IMR-90 (cell line): Measurements from ENCODE around the gene PIK3R5. TPM values are rescaled to one million over a fixed set of nuclear protein-coding genes. Genes with fewer than 3 reads are reported as not detected.

Experiments used
- ATAC-seq: fragments of 200-7000 bp; cut with Tn5 transposase; 2 replicates; pipeline ENCODE4 v1.9.1; 2020; ENCODE audit warnings: low read depth, mild to moderate bottlenecking, moderate library complexity
- BruUV-seq: library from RNA; stranded (reverse); fragments of 400-500 nt; replicated peaks from 2 replicates; lab custom pipeline; 2021; lab: Mats Ljungman, UMichigan
- CTCF ChIA-PET: fragments of 300-600 bp; formaldehyde crosslinking; extraction: SDS; loops from one replicate; lab custom pipeline; 2021; ENCODE audit warnings: antibody characterized with exemption; lab: Yijun Ruan, JAX
- POLR2A ChIA-PET: fragments of 300-600 bp; sonication (Branson Sonifier 250); formaldehyde crosslinking; loops from one replicate; lab custom pipeline; 2022; ENCODE audit warnings: antibody characterized with exemption; ENCODE audit not compliant: unreplicated experiment; lab: Charles Lee
- DNase-seq: peaks from one replicate; pipeline ENCODE4 v3.0.0; 2013
- H2AFZ ChIP-seq: replicated peaks from 2 replicates; pipeline ENCODE3; 2013; ENCODE audit warnings: low read length, mild to moderate bottlenecking; ENCODE audit not compliant: poor library complexity
- H2AK5ac ChIP-seq: 2 replicates; pipeline ENCODE4 v1.6.1; 2013; ENCODE audit warnings: low read depth, low read length, inconsistent platforms
- H2AK9ac ChIP-seq: replicated peaks from 2 replicates; pipeline ENCODE3; 2013; ENCODE audit warnings: mild to moderate bottlenecking, low read depth, low read length, moderate library complexity; ENCODE audit not compliant: poor library complexity
- H2BK120ac ChIP-seq: 2 replicates; pipeline ENCODE4 v1.6.1; 2013; ENCODE audit warnings: low read depth, low read length, inconsistent platforms
- H2BK15ac ChIP-seq: 3 replicates; pipeline ENCODE4 v1.6.1; 2013; ENCODE audit warnings: low read depth, low read length, inconsistent platforms
- H2BK20ac ChIP-seq: 2 replicates; pipeline ENCODE4 v1.6.1; 2013; ENCODE audit warnings: low read depth, mild to moderate bottlenecking, inconsistent platforms, low read length, moderate library complexity
- H2BK5ac ChIP-seq: 2 replicates; pipeline ENCODE4 v1.6.1; 2013; ENCODE audit warnings: mild to moderate bottlenecking, low read depth, low read length, inconsistent platforms; ENCODE audit not compliant: poor library complexity, severe bottlenecking
- H3K14ac ChIP-seq: replicated peaks from 2 replicates; pipeline ENCODE4 v1.6.1; 2013; ENCODE audit warnings: low read depth, low read length, inconsistent platforms
- H3K18ac ChIP-seq: 2 replicates; pipeline ENCODE4 v1.6.1; 2013; ENCODE audit warnings: low read depth, low read length, control low read depth
- H3K23ac ChIP-seq: 2 replicates; pipeline ENCODE4 v1.6.1; 2013; ENCODE audit warnings: low read depth, low read length, inconsistent platforms
- H3K27ac ChIP-seq: 2 replicates; pipeline ENCODE4 v1.5.1; 2013; ENCODE audit warnings: mild to moderate bottlenecking, control low read depth, low read length; ENCODE audit not compliant: insufficient read depth
- H3K27me3 ChIP-seq: 2 replicates; pipeline ENCODE4 v1.6.1; 2013; ENCODE audit warnings: low read length; ENCODE audit not compliant: control insufficient read depth, insufficient read depth
- H3K36me3 ChIP-seq: 2 replicates; pipeline ENCODE4 v1.6.1; 2013; ENCODE audit warnings: low read length, mixed read lengths; ENCODE audit not compliant: control insufficient read depth, insufficient read depth
- H3K4ac ChIP-seq: 2 replicates; pipeline ENCODE4 v1.6.1; 2013; ENCODE audit warnings: low read depth, low read length, inconsistent platforms
- H3K4me1 ChIP-seq: 2 replicates; pipeline ENCODE4 v1.6.1; 2013; ENCODE audit warnings: low read length, mixed read lengths; ENCODE audit not compliant: control insufficient read depth, insufficient read depth
- H3K4me2 ChIP-seq: 2 replicates; pipeline ENCODE4 v1.6.1; 2013; ENCODE audit warnings: low read depth, mild to moderate bottlenecking, control low read depth, low read length, moderate library complexity
- H3K4me3 ChIP-seq: 2 replicates; pipeline ENCODE4 v1.5.1; 2013; ENCODE audit warnings: low read depth, mild to moderate bottlenecking, control low read depth, low read length, moderate library complexity; ENCODE audit not compliant: insufficient read depth
- H3K56ac ChIP-seq: 2 replicates; pipeline ENCODE4 v1.6.1; 2013; ENCODE audit warnings: low read length, inconsistent platforms; ENCODE audit not compliant: insufficient read depth; ENCODE audit errors: extremely low read depth
- H3K79me1 ChIP-seq, 2 experiments: 2 replicates each; pipeline ENCODE4 v1.6.1; 2013; ENCODE audit warnings: low read length in 2 of 2, inconsistent platforms in 1 of 2, low read depth in 1 of 2
- H3K9ac ChIP-seq: 2 replicates; pipeline ENCODE4 v1.6.1; 2013; ENCODE audit warnings: low read depth, low read length, control low read depth
- H3K9me1 ChIP-seq: 2 replicates; pipeline ENCODE4 v1.6.1; 2013; ENCODE audit warnings: low read length, inconsistent platforms; ENCODE audit not compliant: insufficient read depth
- H3K9me3 ChIP-seq: 2 replicates; pipeline ENCODE4 v1.6.1; 2013; ENCODE audit warnings: low read length; ENCODE audit not compliant: control insufficient read depth, insufficient read depth
- H4K20me1 ChIP-seq: 2 replicates; pipeline ENCODE4 v1.6.1; 2013; ENCODE audit warnings: low read length, inconsistent platforms; ENCODE audit not compliant: insufficient read depth
- H4K5ac ChIP-seq: 2 replicates; pipeline ENCODE4 v1.6.1; 2013; ENCODE audit warnings: mild to moderate bottlenecking, low read depth, low read length, control low read depth
- H4K8ac ChIP-seq, 2 experiments: 2 replicates each; pipeline ENCODE4 v1.6.1; 2013; ENCODE audit warnings: low read depth in 2 of 2, low read length in 2 of 2, control low read depth in 1 of 2, inconsistent platforms in 1 of 2
- H4K91ac ChIP-seq: 2 replicates; pipeline ENCODE4 v1.6.1; 2013; ENCODE audit warnings: low read depth, low read length, inconsistent platforms; ENCODE audit not compliant: insufficient read depth
- BHLHE40 ChIP-seq: fragments of 150-350 bp; IDR thresholded peaks from 2 replicates; pipeline ENCODE4 v1.6.1; 2016; ENCODE audit warnings: mild to moderate bottlenecking, low read depth, low read length
- CEBPB ChIP-seq: IDR thresholded peaks from 2 replicates; pipeline ENCODE4 v1.6.1; 2012; ENCODE audit warnings: low read depth, low read length, improper control_type of control experiment
- CHD1 ChIP-seq: IDR thresholded peaks from 2 replicates; pipeline ENCODE4 v1.6.1; 2012; ENCODE audit warnings: low read depth, low read length, improper control_type of control experiment
- CTCF ChIP-seq: conservative IDR thresholded peaks from 2 replicates; pipeline ENCODE4 v1.5.1; 2012; ENCODE audit warnings: mild to moderate bottlenecking, low read depth, low read length, improper control_type of control experiment
- FOS ChIP-seq: fragments of 150-350 bp; IDR thresholded peaks from 2 replicates; pipeline ENCODE4 v1.6.1; 2016; ENCODE audit warnings: low read depth, low read length
- MAZ ChIP-seq: IDR thresholded peaks from 2 replicates; pipeline ENCODE4 v1.6.1; 2012; ENCODE audit warnings: low read depth, mild to moderate bottlenecking, low read length, improper control_type of control experiment, moderate library complexity, borderline replicate concordance
- MXI1 ChIP-seq: IDR thresholded peaks from 2 replicates; pipeline ENCODE4 v1.6.1; 2012; ENCODE audit warnings: low read depth, mild to moderate bottlenecking, low read length, moderate library complexity, borderline replicate concordance
- NFE2L2 ChIP-seq: fragments of 150-350 bp; IDR thresholded peaks from 2 replicates; pipeline ENCODE4 v1.6.1; 2016; ENCODE audit warnings: low read depth, mild to moderate bottlenecking, low read length
- POLR2A ChIP-seq: IDR thresholded peaks from 2 replicates; pipeline ENCODE4 v1.6.1; 2012; ENCODE audit warnings: mild to moderate bottlenecking, low read depth, low read length
- RAD21 ChIP-seq: IDR thresholded peaks from 2 replicates; pipeline ENCODE4 v1.6.1; 2012; ENCODE audit warnings: low read length, improper control_type of control experiment
- RCOR1 ChIP-seq: IDR thresholded peaks from 2 replicates; pipeline ENCODE4 v1.6.1; 2012; ENCODE audit warnings: mild to moderate bottlenecking, low read length, improper control_type of control experiment; ENCODE audit not compliant: insufficient replicate concordance
- RFX5 ChIP-seq: IDR thresholded peaks from 2 replicates; pipeline ENCODE4 v1.8.0; 2012; ENCODE audit warnings: low read depth, mild to moderate bottlenecking, low read length, moderate library complexity
- SMC3 ChIP-seq: fragments of 150-350 bp; IDR thresholded peaks from 2 replicates; pipeline ENCODE4 v1.6.1; 2016; ENCODE audit warnings: low read depth, mild to moderate bottlenecking, antibody characterized with exemption, low read length, moderate library complexity
- USF2 ChIP-seq: fragments of 150-350 bp; IDR thresholded peaks from 2 replicates; pipeline ENCODE4 v1.6.1; 2017; ENCODE audit warnings: mild to moderate bottlenecking, antibody characterized with exemption, low read length, low read depth
- WGBS, 2 experiments: methylation state at CpG; one replicate each; pipeline versions ENCODE4 v1.1.5 to v1.1.7; 2013; ENCODE audit warnings: missing lambda C conversion rate in 2 of 2; ENCODE audit not compliant: insufficient read length in 1 of 2; ENCODE audit errors: extremely low coverage in 2 of 2; 5-methylcytosine and 5-hydroxymethylcytosine counted together
- dilution Hi-C: fragments of 300-500 bp; cut with HindIII; formaldehyde crosslinking; loops from one replicate; pipeline ENCODE4 v1.14.3; 2018; ENCODE audit warnings: low sequenced_read_pairs; ENCODE audit not compliant: unreplicated experiment
- in situ Hi-C: fragments of 300-500 bp; cut with MboI; formaldehyde crosslinking; loops from 3 replicates; pipeline ENCODE4 v1.14.3; 2019; ENCODE audit warnings: low sequenced_read_pairs, inconsistent platforms, mixed read lengths
- intact Hi-C: fragments of 100-400 bp; cut with micrococcal nuclease; formaldehyde crosslinking; loops from 2 replicates; pipeline ENCODE4 v1.10.0; 2022
- polyA plus RNA-seq, 3 experiments: library from polyadenylated mRNA; depleted of rRNA; stranded (reverse); fragments of >200 nt; gene quantifications; 2 replicates each; pipeline ENCODE4 v1.2.3, GENCODE V29; 2012; ENCODE audit warnings: low replicate concordance in 1 of 3
- total RNA-seq: library from RNA; depleted of rRNA; stranded (reverse); fragments of >200 nt; gene quantifications from 2 replicates; pipeline ENCODE4 v1.2.3, GENCODE V29; 2012
- TF ChIP-seq, protein P1 (sequence below): fragments of 150-350 bp; IDR thresholded peaks from 2 replicates; pipeline ENCODE4 v1.6.1; 2016; ENCODE audit warnings: low read depth, mild to moderate bottlenecking, low read length, moderate library complexity, borderline replicate concordance

PIK3R5 gene
- total and polyA plus RNA-seq, 2 of the 4 experiments (the other 2 are of a cell fraction) = not detected

GRCh38 chr17:8955021-8955959, 10.2 kb downstream of the PIK3R5 start:
- Histone ChIP-seq H2AFZ (no peak overlapping the region), H2BK120ac (no peak overlapping the region), H2BK5ac (no peak overlapping the region), H3K23ac (no peak overlapping the region), H3K27me3 (no peaks in the 10 kb centered on the region), H3K56ac (no peak overlapping the region), H2AK9ac (no peak overlapping the region), H3K4ac (no peak overlapping the region), H3K9ac (no peak overlapping the region), H3K79me1 (no peaks in the 10 kb centered on the region), H2BK20ac (no peak overlapping the region), H3K27ac (no peak overlapping the region), H3K4me1 (no peaks in the 10 kb centered on the region), H3K14ac (no peak overlapping the region), H2AK5ac (no peak overlapping the region), H4K5ac (no peak overlapping the region), H3K4me3 (no peak overlapping the region), H4K91ac (no peak overlapping the region), H3K9me1 (no peaks in the 10 kb centered on the region), H3K18ac (no peak overlapping the region), H4K8ac (no peak overlapping the region), H3K9me3 (peaks cover 9% of the 10 kb centered on the region), H2BK15ac (no peak overlapping the region), H3K4me2 (no peak overlapping the region), H4K20me1 (no peaks in the 10 kb centered on the region), H3K36me3 (no peaks in the 10 kb centered on the region)
- ChIA-PET POLR2A (no interaction called here), CTCF (no interaction called here)
- in situ Hi-C loops = no loop called here
- ATAC-seq = no peak
- BruUV-seq = no TSS peak
- intact Hi-C loops = no loop called here
- dilution Hi-C loops = no loop called here
- WGBS, 2 experiments = 27% methylated on average over 2 of the region's 12 CpGs; no CpG with 5 or more reads in 1 of the 2 experiments
- no peak for DNase-seq
- TF ChIP-seq NFE2L2 (no peak), MAZ (no peak), USF2 (no peak), CHD1 (no peak), MXI1 (no peak), BHLHE40 (no peak), RAD21 (no peak), RFX5 (no peak), POLR2A (no peak), FOS (no peak), SMC3 (no peak), CEBPB (no peak), CTCF (no peak), RCOR1 (no peak)
- TF ChIP-seq, protein P1, sequence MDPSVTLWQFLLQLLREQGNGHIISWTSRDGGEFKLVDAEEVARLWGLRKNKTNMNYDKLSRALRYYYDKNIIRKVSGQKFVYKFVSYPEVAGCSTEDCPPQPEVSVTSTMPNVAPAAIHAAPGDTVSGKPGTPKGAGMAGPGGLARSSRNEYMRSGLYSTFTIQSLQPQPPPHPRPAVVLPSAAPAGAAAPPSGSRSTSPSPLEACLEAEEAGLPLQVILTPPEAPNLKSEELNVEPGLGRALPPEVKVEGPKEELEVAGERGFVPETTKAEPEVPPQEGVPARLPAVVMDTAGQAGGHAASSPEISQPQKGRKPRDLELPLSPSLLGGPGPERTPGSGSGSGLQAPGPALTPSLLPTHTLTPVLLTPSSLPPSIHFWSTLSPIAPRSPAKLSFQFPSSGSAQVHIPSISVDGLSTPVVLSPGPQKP = no peak
